ENCODE measurements around the gene KCNIP3.
"Not testable (repeated sequence)": the region's sequence is repeated elsewhere in the genome, so short reads cannot be mapped to it uniquely, and the experiment has no call there.

KCNIP3 gene

DNA sequence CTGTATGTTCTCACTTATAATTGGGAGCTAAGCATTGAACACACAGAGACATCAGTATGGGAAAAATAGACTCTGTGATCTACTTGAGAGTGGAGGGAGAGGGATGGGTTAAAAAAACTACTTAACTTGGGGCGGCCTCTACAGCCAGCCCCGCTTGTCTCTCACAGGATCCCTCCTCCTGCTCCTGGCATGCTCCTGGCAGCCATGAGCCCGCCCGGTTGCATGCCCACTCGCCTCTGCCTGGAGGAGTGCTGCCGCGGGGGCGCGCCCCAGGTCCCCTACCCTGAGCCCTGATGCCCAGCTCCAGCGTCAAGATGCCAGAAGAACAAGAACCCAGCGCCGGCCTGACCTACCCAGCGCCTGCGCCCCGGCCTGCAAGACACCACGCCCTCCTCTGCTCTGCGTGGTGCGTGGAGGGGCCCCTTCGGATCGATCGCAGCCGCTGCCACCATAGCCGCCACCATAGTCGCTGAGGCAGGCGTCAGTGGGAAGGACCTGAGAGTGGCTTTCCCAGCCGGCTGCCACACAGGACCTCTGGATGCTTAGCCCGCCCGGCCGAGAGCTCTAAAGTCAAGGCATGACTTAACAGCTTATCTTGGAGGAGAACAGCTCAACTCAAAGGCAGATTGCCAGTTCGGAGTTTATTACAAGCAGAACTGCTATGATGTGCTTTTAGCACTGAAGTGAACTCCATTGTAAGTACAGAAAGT is 138.2 kb downstream of the KCNIP3 start:
- H3K36me3 ChIP-seq (ENCODE audit: control insufficient read depth, insufficient read depth, low read length); H3K27me3 ChIP-seq (replicated peaks; ENCODE audit: control insufficient read depth, insufficient read depth, low read length); DNase-seq (ENCODE audit: extremely low read depth, insufficient read length); H3K4me3 ChIP-seq (replicated peaks; ENCODE audit: low read depth, low read length): not testable (repeated sequence)
